Measurements from ENCODE around the gene TVP23A.

Gene TVP23A

DNA sequence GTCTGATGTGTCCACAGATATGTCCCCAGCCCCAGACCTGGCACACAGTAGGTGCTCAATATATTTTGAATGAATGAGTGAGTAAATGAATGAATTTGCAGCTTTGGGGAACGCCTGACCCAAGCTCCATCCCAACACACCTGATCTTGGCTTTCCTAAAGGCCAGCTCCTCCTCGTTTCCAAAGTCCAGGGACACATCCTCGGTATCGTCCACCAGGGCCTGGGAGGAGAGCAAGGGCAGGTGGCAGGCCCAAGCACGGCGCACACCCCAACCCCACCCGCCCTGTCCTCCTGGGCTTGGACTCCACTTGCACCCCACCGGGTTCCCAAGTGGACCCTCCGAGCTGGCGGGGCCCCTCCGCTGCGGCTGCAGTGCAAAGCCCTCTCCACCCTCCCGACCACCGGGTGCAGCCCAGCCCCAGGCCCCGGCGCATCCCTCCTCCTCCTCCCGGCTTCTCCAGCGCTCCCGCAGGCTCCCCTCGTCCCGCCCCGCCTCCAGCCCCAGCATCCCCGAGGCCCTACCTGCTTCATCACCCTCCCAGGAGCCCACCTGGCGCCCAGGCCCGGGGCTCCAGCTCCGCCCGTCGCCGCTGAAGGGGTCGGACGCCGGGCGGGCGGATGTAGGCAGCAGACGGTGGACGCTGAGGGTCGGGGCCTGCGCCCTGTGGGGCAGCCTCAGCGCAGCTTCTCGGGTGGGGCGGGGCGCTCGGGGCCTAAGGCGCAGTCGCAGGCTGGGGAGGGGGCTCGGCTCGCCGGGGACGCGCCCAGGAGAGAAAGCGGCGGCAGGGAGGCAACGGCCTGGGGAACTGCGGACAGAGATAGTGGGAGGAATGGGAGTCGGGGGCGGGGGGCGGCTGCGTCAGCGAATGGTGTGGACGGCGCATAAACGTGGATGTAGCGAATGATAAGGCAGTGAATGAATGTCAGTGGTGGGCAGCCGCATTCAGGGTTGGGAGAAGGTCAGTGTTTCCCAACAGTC lies at the start of gene TVP23A:
TSS of gene TVP23A (minus strand) at position 832 of the 979 bp plus-strand sequence. CDS start at position 531, 301 bp downstream.
- no peaks in the 10 kb centered on the region for H3K36me3 ChIP-seq (ENCODE audit: control insufficient read depth, insufficient read depth, low read length, severe bottlenecking)
- no peak within 1 kb of the TSS for H3K4me3 ChIP-seq (ENCODE audit: low read length)
- no peak for DNase-seq (ENCODE audit: low read depth)
- H3K27me3 ChIP-seq (replicated peaks; ENCODE audit: control insufficient read depth, insufficient read depth, low read length), result peaks cover 24% of the 10 kb centered on the region
- no peaks in the 10 kb centered on the region for H3K4me1 ChIP-seq (ENCODE audit: control insufficient read depth, insufficient read depth, low read length)
- no peaks in the 10 kb centered on the region for H3K9me3 ChIP-seq (ENCODE audit: control insufficient read depth, low read length)
- no peak within 1 kb of the TSS for H3K9ac ChIP-seq (ENCODE audit: low read length)

DNA sequence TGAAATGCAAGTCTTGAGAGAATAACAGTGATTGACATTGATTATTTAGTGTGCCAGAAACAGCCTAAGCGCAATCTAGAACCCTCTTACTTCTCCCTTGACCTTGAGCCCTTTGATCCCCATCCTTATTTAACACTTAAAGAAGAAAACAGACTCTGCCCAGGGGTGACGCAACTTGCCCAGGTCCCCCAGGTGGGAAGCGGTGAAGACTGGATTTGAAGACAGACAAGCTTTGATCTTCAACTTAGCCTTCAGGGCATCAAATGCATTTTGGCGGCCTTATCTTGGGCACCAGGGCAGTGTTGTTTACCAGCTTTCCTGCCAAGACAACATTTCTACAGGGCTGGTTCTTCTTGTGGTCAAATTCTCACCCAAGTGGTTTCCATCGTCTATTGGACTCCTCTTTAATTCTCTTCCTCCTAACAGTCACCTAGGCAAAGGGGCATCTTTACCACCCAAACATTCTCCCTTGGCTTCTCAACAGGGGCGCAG lies 49.6 kb upstream of the TVP23A start:
- DNase-seq (ENCODE audit: low read depth), result no peak
- Histone ChIP-seq H3K36me3 (ENCODE audit: control insufficient read depth, insufficient read depth, low read length, severe bottlenecking) (no peaks in the 10 kb centered on the region), H3K9me3 (ENCODE audit: control insufficient read depth, low read length) (no peaks in the 10 kb centered on the region), H3K9ac (ENCODE audit: low read length) (no peak overlapping the region), H3K4me1 (ENCODE audit: control insufficient read depth, insufficient read depth, low read length) (peaks cover 8% of the 10 kb centered on the region), H3K27me3 (replicated peaks; ENCODE audit: control insufficient read depth, insufficient read depth, low read length) (no peaks in the 10 kb centered on the region), H3K4me3 (ENCODE audit: low read length) (no peak overlapping the region)

DNA sequence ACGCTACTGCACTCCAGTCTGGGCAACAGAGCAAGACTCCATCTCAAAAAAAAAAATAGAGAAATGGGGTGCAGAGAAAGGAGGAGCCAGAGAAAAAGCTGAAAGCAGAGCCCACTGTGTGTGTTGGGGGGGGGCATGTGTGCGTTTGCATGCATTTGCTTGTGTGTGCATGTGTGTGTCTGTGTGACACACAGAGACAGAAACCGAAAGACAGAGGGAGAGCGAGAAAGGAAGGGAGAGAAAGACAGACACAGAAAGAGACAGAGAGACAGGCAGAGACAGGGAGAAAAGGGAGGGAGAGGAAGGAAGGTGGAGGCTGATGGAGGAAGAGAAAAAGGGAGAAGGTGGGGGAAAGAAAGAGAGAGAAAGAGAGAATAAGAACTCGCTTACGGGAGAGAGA lies 48.6 kb upstream of the TVP23A start:
- Histone ChIP-seq H3K4me1 (ENCODE audit: control insufficient read depth, insufficient read depth, low read length) (peaks cover 16% of the 10 kb centered on the region), H3K9me3 (ENCODE audit: control insufficient read depth, low read length) (no peaks in the 10 kb centered on the region), H3K36me3 (ENCODE audit: control insufficient read depth, insufficient read depth, low read length, severe bottlenecking) (no peaks in the 10 kb centered on the region), H3K9ac (ENCODE audit: low read length) (no peak overlapping the region), H3K27me3 (replicated peaks; ENCODE audit: control insufficient read depth, insufficient read depth, low read length) (no peaks in the 10 kb centered on the region), H3K4me3 (ENCODE audit: low read length) (no peak overlapping the region)
- no peak for DNase-seq (ENCODE audit: low read depth)

DNA sequence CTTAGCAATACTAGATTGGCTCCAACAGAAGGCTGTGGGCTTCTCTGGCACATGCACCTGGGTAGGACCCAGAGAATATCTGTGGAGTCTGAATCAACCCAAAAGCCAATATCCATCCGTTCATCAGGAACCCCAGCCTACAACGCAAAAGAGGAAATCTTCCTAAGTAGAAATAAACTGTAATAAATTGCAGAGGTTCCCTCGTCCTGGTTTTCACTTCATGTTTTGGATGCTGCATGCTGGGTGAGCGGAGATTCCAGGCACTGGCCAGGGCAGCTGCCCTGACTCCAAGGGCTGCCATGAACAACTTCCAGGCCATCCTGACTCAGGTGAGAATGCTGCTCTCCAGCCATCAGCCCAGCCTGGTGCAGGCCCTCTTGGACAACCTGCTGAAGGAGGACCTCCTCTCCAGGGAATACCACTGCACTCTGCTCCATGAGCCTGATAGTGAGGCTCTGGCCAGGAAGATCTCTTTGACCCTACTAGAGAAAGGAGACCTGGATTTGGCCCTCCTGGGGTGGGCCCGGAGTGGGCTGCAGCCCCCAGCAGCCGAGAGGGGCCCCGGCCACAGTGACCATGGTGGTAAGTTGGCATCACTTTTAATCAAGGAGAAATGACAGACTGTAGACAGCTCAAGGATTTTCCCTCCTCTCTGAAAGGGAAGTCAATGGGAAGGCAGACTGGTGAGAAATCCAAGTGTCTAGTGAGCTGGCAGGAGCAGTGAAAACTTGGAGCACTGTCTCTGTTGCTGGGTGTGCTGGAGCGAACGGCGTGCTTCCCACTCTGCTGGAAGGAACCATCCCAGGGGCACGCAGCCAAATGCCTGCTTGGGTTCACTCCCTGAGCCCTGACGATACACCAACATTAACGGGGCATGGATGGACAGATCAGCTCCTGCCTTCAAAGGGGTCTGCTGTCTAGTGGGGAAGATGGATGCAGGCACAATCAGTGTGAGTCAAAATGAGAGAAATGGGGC lies 47.7 kb upstream of the TVP23A start:
- Histone ChIP-seq H3K27me3 (replicated peaks; ENCODE audit: control insufficient read depth, insufficient read depth, low read length) (no peaks in the 10 kb centered on the region), H3K4me1 (ENCODE audit: control insufficient read depth, insufficient read depth, low read length) (peaks cover 14% of the 10 kb centered on the region), H3K36me3 (ENCODE audit: control insufficient read depth, insufficient read depth, low read length, severe bottlenecking) (no peaks in the 10 kb centered on the region), H3K9ac (ENCODE audit: low read length) (no peak overlapping the region), H3K4me3 (ENCODE audit: low read length) (no peak overlapping the region), H3K9me3 (ENCODE audit: control insufficient read depth, low read length) (no peaks in the 10 kb centered on the region)
- DNase-seq (ENCODE audit: low read depth), result no peak

DNA sequence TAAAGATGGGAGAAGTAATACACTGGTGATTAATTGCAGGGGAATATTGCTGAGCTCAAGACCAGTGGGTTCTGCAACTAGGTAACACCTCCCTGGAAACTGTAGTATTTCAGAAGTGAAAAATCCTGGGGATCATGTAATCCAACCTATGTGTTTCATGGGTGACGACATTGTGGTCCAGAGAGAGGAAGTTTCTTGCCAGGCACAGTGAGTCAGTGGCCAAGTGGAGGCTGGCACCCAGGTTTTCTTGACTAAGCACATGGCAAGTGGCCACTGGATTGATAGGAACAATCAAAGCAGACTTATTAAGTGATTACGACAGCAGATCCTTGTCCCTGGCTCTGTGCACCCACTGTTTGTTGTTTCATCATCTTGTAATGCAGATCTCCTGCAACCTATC lies 43.8 kb upstream of the TVP23A start:
- Histone ChIP-seq H3K27me3 (replicated peaks; ENCODE audit: control insufficient read depth, insufficient read depth, low read length) (no peaks in the 10 kb centered on the region), H3K9me3 (ENCODE audit: control insufficient read depth, low read length) (no peaks in the 10 kb centered on the region), H3K36me3 (ENCODE audit: control insufficient read depth, insufficient read depth, low read length, severe bottlenecking) (no peaks in the 10 kb centered on the region), H3K4me1 (ENCODE audit: control insufficient read depth, insufficient read depth, low read length) (peaks cover 12% of the 10 kb centered on the region), H3K9ac (ENCODE audit: low read length) (no peak overlapping the region), H3K4me3 (ENCODE audit: low read length) (no peak overlapping the region)
- peak; percentile 12 for DNase-seq (ENCODE audit: low read depth)

DNA sequence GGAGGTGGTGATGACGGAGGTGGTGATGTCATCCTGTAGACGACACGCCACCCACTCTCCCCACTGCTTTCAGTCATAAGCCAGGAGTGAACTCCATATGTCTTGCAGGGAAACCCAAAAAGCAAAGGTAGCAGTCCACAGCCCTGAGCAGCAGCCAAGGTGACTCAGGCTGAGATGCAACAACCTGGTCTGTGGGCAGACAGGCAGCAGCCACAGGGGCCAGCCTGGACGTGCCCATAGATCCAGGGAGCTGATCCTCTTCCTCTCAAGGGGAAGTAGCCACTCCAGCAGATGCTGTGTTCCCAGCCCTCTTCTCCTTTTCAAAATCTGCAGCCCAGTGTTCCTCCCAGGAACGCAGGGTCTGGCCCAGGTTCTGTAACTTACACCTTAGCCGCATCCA lies 41.1 kb upstream of the TVP23A start:
- DNase-seq (ENCODE audit: low read depth), result no peak
- peaks cover 12% of the 10 kb centered on the region for H3K4me1 ChIP-seq (ENCODE audit: control insufficient read depth, insufficient read depth, low read length)
- no peaks in the 10 kb centered on the region for H3K27me3 ChIP-seq (replicated peaks; ENCODE audit: control insufficient read depth, insufficient read depth, low read length)
- no peak overlapping the region for H3K4me3 ChIP-seq (ENCODE audit: low read length)
- no peaks in the 10 kb centered on the region for H3K36me3 ChIP-seq (ENCODE audit: control insufficient read depth, insufficient read depth, low read length, severe bottlenecking)
- no peak overlapping the region for H3K9ac ChIP-seq (ENCODE audit: low read length)
- no peaks in the 10 kb centered on the region for H3K9me3 ChIP-seq (ENCODE audit: control insufficient read depth, low read length)

DNA sequence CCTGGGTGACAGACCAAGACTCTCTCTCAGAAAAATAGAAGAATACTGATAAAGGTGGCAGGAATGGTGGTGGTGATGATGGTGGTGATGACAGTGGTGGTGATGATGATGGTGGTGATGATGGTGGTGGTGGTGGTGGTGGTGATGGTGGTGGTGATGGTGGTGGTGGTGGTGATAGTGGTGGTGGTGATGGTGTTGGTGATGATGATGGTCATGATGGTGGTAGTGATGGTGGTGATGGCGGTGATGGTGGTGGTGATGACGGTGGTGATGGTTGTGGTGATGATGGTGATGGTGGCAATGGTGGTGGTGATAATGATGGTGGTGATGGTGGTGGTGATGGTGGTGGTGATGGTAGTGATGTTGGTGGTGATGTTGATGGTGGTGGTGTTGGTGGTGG lies 40.4 kb upstream of the TVP23A start:
- H3K36me3 ChIP-seq (ENCODE audit: control insufficient read depth, insufficient read depth, low read length, severe bottlenecking), result no peaks in the 10 kb centered on the region
- no peaks in the 10 kb centered on the region for H3K27me3 ChIP-seq (replicated peaks; ENCODE audit: control insufficient read depth, insufficient read depth, low read length)
- no peaks in the 10 kb centered on the region for H3K9me3 ChIP-seq (ENCODE audit: control insufficient read depth, low read length)
- no peak overlapping the region for H3K9ac ChIP-seq (ENCODE audit: low read length)
- peaks cover 12% of the 10 kb centered on the region for H3K4me1 ChIP-seq (ENCODE audit: control insufficient read depth, insufficient read depth, low read length)
- no peak overlapping the region for H3K4me3 ChIP-seq (ENCODE audit: low read length)
- DNase-seq (ENCODE audit: low read depth), result no peak

DNA sequence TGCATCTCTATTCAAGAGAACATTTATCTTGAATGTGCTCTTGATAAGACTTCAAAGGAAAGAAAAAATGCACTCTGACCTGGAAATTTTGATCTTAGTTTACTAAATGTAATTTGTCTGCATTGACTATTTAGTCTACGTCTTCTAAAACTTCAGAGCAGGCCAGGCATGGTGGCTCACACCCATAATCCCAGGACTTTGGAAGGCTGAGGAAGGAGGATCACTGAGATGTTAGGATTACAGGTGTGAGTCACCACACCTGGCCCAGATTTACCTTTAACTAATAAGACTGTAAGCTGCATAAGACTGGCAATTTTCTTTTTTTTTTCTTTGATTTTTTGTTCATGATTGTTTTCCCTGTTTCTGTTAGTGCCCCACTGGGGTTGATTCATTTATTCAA lies 39.6 kb upstream of the TVP23A start:
- Histone ChIP-seq H3K36me3 (ENCODE audit: control insufficient read depth, insufficient read depth, low read length, severe bottlenecking) (no peaks in the 10 kb centered on the region), H3K27me3 (replicated peaks; ENCODE audit: control insufficient read depth, insufficient read depth, low read length) (no peaks in the 10 kb centered on the region), H3K4me3 (ENCODE audit: low read length) (no peak overlapping the region), H3K4me1 (ENCODE audit: control insufficient read depth, insufficient read depth, low read length) (peaks cover 12% of the 10 kb centered on the region), H3K9ac (ENCODE audit: low read length) (no peak overlapping the region), H3K9me3 (ENCODE audit: control insufficient read depth, low read length) (no peaks in the 10 kb centered on the region)
- DNase-seq (ENCODE audit: low read depth), result no peak

DNA sequence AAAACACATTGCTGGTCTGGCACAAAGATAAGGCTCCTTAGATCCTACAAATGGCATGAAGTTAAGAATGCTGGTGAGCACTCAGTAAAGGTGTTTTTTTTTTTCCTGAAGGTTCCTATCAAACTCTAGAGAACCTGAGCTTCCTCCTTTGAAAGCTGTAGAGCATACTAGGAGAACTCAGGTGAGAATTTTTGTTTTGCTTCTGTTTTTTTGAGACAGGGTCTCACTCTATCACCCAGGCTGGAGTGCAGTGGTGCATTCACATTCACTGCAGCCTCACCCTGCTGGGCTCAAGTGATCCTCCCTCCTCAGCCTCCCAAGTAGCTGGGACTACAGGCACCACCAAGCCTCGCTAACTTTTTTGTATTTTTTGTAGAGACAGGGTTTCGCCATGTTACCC lies 37.4 kb upstream of the TVP23A start:
- Histone ChIP-seq H3K4me1 (ENCODE audit: control insufficient read depth, insufficient read depth, low read length) (peaks cover 3% of the 10 kb centered on the region), H3K9ac (ENCODE audit: low read length) (no peak overlapping the region), H3K9me3 (ENCODE audit: control insufficient read depth, low read length) (no peaks in the 10 kb centered on the region), H3K36me3 (ENCODE audit: control insufficient read depth, insufficient read depth, low read length, severe bottlenecking) (no peaks in the 10 kb centered on the region), H3K4me3 (ENCODE audit: low read length) (no peak overlapping the region), H3K27me3 (replicated peaks; ENCODE audit: control insufficient read depth, insufficient read depth, low read length) (no peaks in the 10 kb centered on the region)
- DNase-seq (ENCODE audit: low read depth), result no peak

DNA sequence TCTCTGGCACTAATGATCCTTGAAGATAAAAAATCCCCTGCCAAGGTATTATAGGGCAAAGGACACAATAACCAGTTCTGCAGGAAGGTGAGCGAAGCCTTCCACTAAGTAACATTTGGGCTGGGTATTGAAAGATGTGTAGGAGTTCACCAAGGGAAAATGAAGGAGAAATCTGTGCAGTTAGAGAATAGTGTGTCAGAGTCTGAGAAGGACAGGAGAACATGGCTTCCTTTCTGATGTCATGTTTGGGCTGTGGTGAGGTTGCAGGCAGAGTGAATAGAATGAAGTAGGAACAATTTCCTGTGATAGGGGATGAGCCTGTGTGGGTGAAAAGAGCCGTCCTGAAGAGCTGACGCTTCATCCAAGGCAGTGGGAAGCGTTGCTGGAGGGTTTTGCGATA lies 34.4 kb upstream of the TVP23A start:
- no peaks in the 10 kb centered on the region for H3K27me3 ChIP-seq (replicated peaks; ENCODE audit: control insufficient read depth, insufficient read depth, low read length)
- DNase-seq (ENCODE audit: low read depth), result no peak
- no peak overlapping the region for H3K9ac ChIP-seq (ENCODE audit: low read length)
- H3K4me1 ChIP-seq (ENCODE audit: control insufficient read depth, insufficient read depth, low read length), result peaks cover 3% of the 10 kb centered on the region
- no peaks in the 10 kb centered on the region for H3K36me3 ChIP-seq (ENCODE audit: control insufficient read depth, insufficient read depth, low read length, severe bottlenecking)
- H3K9me3 ChIP-seq (ENCODE audit: control insufficient read depth, low read length), result no peaks in the 10 kb centered on the region
- H3K4me3 ChIP-seq (ENCODE audit: low read length), result no peak overlapping the region

DNA sequence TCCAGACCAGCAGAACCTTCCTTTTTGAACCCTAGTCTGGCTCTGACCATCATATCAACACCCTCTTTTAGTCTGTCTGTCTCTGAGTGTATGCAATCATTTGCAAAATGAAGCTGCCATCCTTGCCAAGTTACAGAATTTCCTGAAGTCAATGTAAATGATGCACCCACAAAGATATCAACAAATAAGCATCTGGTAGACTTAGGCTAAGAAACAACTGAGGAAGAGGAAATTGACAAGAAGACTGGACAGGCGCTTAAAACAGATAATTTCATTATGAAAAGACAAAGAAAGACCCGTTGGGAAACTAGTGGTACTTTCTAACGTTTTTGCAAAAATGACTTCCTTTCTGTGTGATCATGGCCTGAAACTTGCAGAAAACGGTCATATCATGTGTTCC lies 33.7 kb upstream of the TVP23A start:
- H3K27me3 ChIP-seq (replicated peaks; ENCODE audit: control insufficient read depth, insufficient read depth, low read length), result peaks cover 3% of the 10 kb centered on the region
- no peak overlapping the region for H3K4me3 ChIP-seq (ENCODE audit: low read length)
- no peak for DNase-seq (ENCODE audit: low read depth)
- H3K9ac ChIP-seq (ENCODE audit: low read length), result no peak overlapping the region
- H3K9me3 ChIP-seq (ENCODE audit: control insufficient read depth, low read length), result no peaks in the 10 kb centered on the region
- peaks cover 3% of the 10 kb centered on the region for H3K4me1 ChIP-seq (ENCODE audit: control insufficient read depth, insufficient read depth, low read length)
- H3K36me3 ChIP-seq (ENCODE audit: control insufficient read depth, insufficient read depth, low read length, severe bottlenecking), result no peaks in the 10 kb centered on the region
